ENCODE results near the gene NHSL1. TPM values are rescaled to one million over a fixed set of nuclear protein-coding genes. Genes with fewer than 3 reads are reported as not detected.

Gene NHSL1
- total and polyA plus RNA-seq, 2 of the 8 experiments (the other 6 are each of a cell fraction or from before 2014, with no cell fraction given) = 7.2 to 32.4 TPM

DNA sequence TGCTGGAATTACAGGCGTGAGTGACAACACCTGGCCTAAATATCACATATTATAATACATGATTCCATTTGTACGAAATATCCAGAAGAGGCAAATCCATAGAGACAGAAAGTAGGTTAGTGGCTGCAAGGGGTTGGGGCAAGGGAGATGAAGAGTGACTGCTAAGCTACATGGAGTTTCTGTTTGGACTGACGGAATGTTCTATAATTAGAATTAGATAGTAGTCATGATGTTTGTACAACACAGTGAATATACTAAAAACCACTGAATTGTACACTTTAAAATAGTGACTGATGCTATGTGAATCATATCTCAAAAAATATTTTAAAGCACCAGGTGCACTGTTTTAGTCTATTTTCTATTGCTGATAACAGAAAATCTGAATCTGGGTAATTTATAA lies 99.0 kb downstream of the NHSL1 start:
- H3K18ac ChIP-seq (ENCODE audit: extremely low read depth, low read length) = no peak overlapping the region
- ChIA-PET CTCF (ENCODE audit: partially characterized antibody) (interaction anchor here (1.2 kb wide), 1 partner anchor 10 kb away, joined by 3 read pairs; no protein-coding TSS in a partner anchor), POLR2A (ENCODE audit: partially characterized antibody) (no interaction called here)
- H3K9me3 ChIP-seq (ENCODE audit: insufficient read depth in 2 of 2, low read depth in 1 of 2, low read length in 1 of 2) = no peaks in the 10 kb centered on the region
- H4K5ac ChIP-seq (ENCODE audit: insufficient read length, low read depth, low read length) = no peak overlapping the region
- H3K56ac ChIP-seq (replicated peaks; ENCODE audit: insufficient read length, low read depth, low read length) = no peak overlapping the region
- DNase-seq (ENCODE audit: low read depth in 1 of 2, low spot score in 2 of 2) (no peak), FAIRE-seq (no peak)
- 89% methylated on average over 3 of the region's 3 CpGs; no CpG with 5 or more reads in 1 of the 2 experiments for WGBS, 2 experiments (ENCODE audit: extremely low coverage in 1 of 2, insufficient coverage in 1 of 2, insufficient read length in 1 of 2, insufficient replicate concordance in 2 of 2, low coverage in 1 of 2, low lambda C conversion rate in 2 of 2, missing lambda C conversion rate in 1 of 2)
- H3K23me2 ChIP-seq (ENCODE audit: low read depth, low read length) = peaks cover 6% of the 10 kb centered on the region; the same call in 1 of the 2 replicates
- no peaks in the 10 kb centered on the region for H3K79me2 ChIP-seq (ENCODE audit: control insufficient read depth in 1 of 2, insufficient read depth in 2 of 2, low read length in 2 of 2)
- no peaks in the 10 kb centered on the region; a peak in 1 of 7 replicates for H3K27me3 ChIP-seq (replicated peaks in 1 of 4; ENCODE audit: control insufficient read depth in 3 of 4, extremely low read depth in 1 of 4, insufficient read depth in 3 of 4, low read length in 3 of 4)
- H2BK20ac ChIP-seq (ENCODE audit: low read length) = no peak overlapping the region
- no peaks in the 10 kb centered on the region for H3K36me3 ChIP-seq (ENCODE audit: control insufficient read depth in 2 of 4, insufficient read depth in 4 of 4, low read length in 3 of 4)
- H2BK15ac ChIP-seq (ENCODE audit: low read length) = no peak overlapping the region
- H3K4ac ChIP-seq (replicated peaks; ENCODE audit: insufficient read length, low read depth, low read length) = no peak overlapping the region
- H3K9ac ChIP-seq (replicated peaks in 1 of 4; ENCODE audit: extremely low read depth in 1 of 4, low read depth in 3 of 4, low read length in 3 of 4) = no peak overlapping the region
- H4K91ac ChIP-seq (replicated peaks; ENCODE audit: insufficient read length, low read length) = no peak overlapping the region
- H4K8ac ChIP-seq (ENCODE audit: extremely low read depth, insufficient read depth, low read length) = no peak overlapping the region
- H3K27ac ChIP-seq (ENCODE audit: low read depth, low read length) = no peak overlapping the region
- no peaks in the 10 kb centered on the region for H3K79me1 ChIP-seq (ENCODE audit: low read depth, low read length)
- H2BK12ac ChIP-seq (ENCODE audit: low read depth, low read length) = no peak overlapping the region
- no peaks in the 10 kb centered on the region for H4K20me1 ChIP-seq (replicated peaks in 1 of 2; ENCODE audit: control insufficient read depth in 1 of 2, insufficient read depth in 2 of 2, low read length in 2 of 2)
- no peak overlapping the region for H2AK5ac ChIP-seq (ENCODE audit: low read depth, low read length)
- no peak overlapping the region for H3K4me3 ChIP-seq (ENCODE audit: extremely low read depth in 1 of 4, insufficient read depth in 2 of 4, low read depth in 3 of 4, low read length in 4 of 4)
- H3K4me1 ChIP-seq (replicated peaks in 1 of 4; ENCODE audit: control insufficient read depth in 3 of 4, insufficient read depth in 4 of 4, low read length in 3 of 4) = peaks cover 0 to 3% (median 0%) of the 10 kb centered on the region in 4 experiments; a peak in 3 of 7 replicates
- no peak overlapping the region for H2BK120ac ChIP-seq (replicated peaks; ENCODE audit: low read depth, low read length)
- no peak overlapping the region for H3K14ac ChIP-seq (ENCODE audit: insufficient read length)
- no peak overlapping the region for H3K23ac ChIP-seq (ENCODE audit: insufficient read length)
- no peak overlapping the region for H3K4me2 ChIP-seq (ENCODE audit: insufficient read depth in 1 of 2, low read depth in 2 of 2, low read length in 2 of 2)
- no peak overlapping the region for H2BK5ac ChIP-seq (ENCODE audit: low read depth, low read length)
- no peak overlapping the region for H2AFZ ChIP-seq (ENCODE audit: low read length)
- TF ChIP-seq HDAC6 (IDR thresholded peaks at IDR 0.05; ENCODE audit: low read depth, low read length) (no peak), CEBPB (IDR thresholded peaks at IDR 0.05; ENCODE audit: low read depth, low read length) (no peak), TAF1 (IDR thresholded peaks at IDR 0.05; ENCODE audit: low read depth, low read length) (no peak), CTBP2 (IDR thresholded peaks at IDR 0.05; ENCODE audit: borderline replicate concordance, insufficient read depth, insufficient read length, low read length) (no peak), TAF7 (optimal IDR thresholded peaks at IDR 0.05; ENCODE audit: borderline replicate concordance, low read depth, low read length) (no peak), KDM1A (IDR thresholded peaks at IDR 0.05; ENCODE audit: borderline replicate concordance, low read length) (no peak), TCF12 (IDR thresholded peaks at IDR 0.05; ENCODE audit: low read depth, low read length) (no peak), RXRA (IDR thresholded peaks at IDR 0.05; ENCODE audit: insufficient read depth, low read depth, low read length) (no peak), SRF (IDR thresholded peaks at IDR 0.05; ENCODE audit: low read depth, low read length) (no peak), SIX5 (IDR thresholded peaks at IDR 0.05; ENCODE audit: low read depth, low read length) (no peak), SIN3A (conservative IDR thresholded peaks at IDR 0.05 in 1 of 2, IDR thresholded peaks at IDR 0.05 in 1 of 2; ENCODE audit: low read depth in 1 of 2, low read length in 2 of 2) (no peak)
- TF ChIP-seq, protein P1, sequence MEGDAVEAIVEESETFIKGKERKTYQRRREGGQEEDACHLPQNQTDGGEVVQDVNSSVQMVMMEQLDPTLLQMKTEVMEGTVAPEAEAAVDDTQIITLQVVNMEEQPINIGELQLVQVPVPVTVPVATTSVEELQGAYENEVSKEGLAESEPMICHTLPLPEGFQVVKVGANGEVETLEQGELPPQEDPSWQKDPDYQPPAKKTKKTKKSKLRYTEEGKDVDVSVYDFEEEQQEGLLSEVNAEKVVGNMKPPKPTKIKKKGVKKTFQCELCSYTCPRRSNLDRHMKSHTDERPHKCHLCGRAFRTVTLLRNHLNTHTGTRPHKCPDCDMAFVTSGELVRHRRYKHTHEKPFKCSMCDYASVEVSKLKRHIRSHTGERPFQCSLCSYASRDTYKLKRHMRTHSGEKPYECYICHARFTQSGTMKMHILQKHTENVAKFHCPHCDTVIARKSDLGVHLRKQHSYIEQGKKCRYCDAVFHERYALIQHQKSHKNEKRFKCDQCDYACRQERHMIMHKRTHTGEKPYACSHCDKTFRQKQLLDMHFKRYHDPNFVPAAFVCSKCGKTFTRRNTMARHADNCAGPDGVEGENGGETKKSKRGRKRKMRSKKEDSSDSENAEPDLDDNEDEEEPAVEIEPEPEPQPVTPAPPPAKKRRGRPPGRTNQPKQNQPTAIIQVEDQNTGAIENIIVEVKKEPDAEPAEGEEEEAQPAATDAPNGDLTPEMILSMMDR (IDR thresholded peaks at IDR 0.05; ENCODE audit: control extremely low read depth in 1 of 3, insufficient read depth in 1 of 3, low read depth in 1 of 3, low read length in 3 of 3) = no peak
